ENCODE data around the gene NXPH4. TPM values are rescaled to one million over a fixed set of nuclear protein-coding genes. Genes with fewer than 3 reads are reported as not detected.

The NXPH4 gene
- total RNA-seq, 1 donor from 2014 or later, result 82.8 TPM

DNA sequence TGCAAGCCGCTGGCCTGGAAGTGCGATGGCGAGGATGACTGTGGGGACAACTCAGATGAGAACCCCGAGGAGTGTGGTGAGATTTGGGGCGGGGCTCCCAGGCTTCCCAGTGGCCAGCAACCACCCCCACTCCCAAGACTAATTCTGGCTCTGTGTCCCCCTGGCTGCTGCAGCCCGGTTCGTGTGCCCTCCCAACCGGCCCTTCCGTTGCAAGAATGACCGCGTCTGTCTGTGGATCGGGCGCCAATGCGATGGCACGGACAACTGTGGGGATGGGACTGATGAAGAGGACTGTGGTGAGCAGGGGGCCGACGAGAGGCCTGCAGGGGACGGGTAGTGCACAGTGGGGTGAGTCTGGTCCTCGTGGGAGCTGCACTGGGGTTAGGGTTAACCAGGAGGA, 12.1 kb upstream of the NXPH4 start:
- Mint-ChIP-seq H3K36me3 (ENCODE audit: low read depth) (peaks cover 52% of the 10 kb centered on the region), H3K9me3 (ENCODE audit: low read depth) (no peaks in the 10 kb centered on the region), H3K4me3 (ENCODE audit: unreplicated experiment) (no peak overlapping the region)

DNA sequence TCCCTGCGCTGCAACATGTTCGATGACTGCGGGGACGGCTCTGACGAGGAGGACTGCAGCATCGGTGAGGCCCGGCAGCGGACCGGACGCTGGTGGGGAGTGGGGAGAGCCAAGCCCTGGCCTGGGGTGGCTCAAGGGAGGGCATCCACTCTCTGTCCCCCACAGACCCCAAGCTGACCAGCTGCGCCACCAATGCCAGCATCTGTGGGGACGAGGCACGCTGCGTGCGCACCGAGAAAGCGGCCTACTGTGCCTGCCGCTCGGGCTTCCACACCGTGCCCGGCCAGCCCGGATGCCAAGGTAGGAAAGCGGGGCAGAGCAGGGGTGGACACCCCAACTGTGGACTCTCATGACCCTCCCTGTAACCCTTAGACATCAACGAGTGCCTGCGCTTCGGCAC, 11.4 kb upstream of the NXPH4 start:
- Mint-ChIP-seq H3K4me1 (ENCODE audit: low read depth) (peaks cover 2% of the 10 kb centered on the region), H3K27me3 (ENCODE audit: low read depth) (no peaks in the 10 kb centered on the region), H3K4me3 (ENCODE audit: unreplicated experiment) (no peak overlapping the region), H3K36me3 (ENCODE audit: low read depth) (peaks cover 48% of the 10 kb centered on the region), H3K27ac (ENCODE audit: unreplicated experiment) (no peak overlapping the region), H3K9me3 (ENCODE audit: low read depth) (no peaks in the 10 kb centered on the region)
- TF ChIP-seq, protein P1, sequence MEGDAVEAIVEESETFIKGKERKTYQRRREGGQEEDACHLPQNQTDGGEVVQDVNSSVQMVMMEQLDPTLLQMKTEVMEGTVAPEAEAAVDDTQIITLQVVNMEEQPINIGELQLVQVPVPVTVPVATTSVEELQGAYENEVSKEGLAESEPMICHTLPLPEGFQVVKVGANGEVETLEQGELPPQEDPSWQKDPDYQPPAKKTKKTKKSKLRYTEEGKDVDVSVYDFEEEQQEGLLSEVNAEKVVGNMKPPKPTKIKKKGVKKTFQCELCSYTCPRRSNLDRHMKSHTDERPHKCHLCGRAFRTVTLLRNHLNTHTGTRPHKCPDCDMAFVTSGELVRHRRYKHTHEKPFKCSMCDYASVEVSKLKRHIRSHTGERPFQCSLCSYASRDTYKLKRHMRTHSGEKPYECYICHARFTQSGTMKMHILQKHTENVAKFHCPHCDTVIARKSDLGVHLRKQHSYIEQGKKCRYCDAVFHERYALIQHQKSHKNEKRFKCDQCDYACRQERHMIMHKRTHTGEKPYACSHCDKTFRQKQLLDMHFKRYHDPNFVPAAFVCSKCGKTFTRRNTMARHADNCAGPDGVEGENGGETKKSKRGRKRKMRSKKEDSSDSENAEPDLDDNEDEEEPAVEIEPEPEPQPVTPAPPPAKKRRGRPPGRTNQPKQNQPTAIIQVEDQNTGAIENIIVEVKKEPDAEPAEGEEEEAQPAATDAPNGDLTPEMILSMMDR (IDR thresholded peaks at IDR 0.05), result no peak
- no peak for DNase-seq (ENCODE audit: low spot score)

More for the DNA sequence above, 12.1 kb upstream of the NXPH4 start:
- H3K27ac Mint-ChIP-seq (ENCODE audit: unreplicated experiment), result peak overlapping the region; percentile 8
- TF ChIP-seq, protein P1 (IDR thresholded peaks at IDR 0.05), result no peak
- no peak for DNase-seq (ENCODE audit: low spot score)
- H3K27me3 Mint-ChIP-seq (ENCODE audit: low read depth), result no peaks in the 10 kb centered on the region
- H3K4me1 Mint-ChIP-seq (ENCODE audit: low read depth), result no peaks in the 10 kb centered on the region

DNA sequence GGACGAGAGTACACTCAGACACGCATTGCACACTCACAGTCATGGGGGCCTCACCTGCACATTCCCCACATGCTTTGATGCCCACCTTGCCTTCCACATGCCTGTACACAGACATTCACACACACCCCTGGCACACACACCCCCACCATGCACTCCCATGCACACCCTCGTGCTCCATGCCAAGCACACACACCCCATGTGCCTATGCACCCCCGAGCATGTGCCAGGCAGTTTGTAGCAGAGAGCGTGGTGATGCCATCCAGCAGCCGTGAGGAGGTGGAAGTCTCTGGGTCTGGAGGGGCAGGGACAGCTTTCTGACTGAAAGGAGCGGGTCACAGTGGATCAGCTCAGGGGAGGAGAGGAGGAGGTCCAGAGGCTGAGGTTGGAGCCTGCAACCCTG, 10.7 kb upstream of the NXPH4 start:
- H3K27ac Mint-ChIP-seq (ENCODE audit: unreplicated experiment), result peak overlapping the region; percentile 2

DNA sequence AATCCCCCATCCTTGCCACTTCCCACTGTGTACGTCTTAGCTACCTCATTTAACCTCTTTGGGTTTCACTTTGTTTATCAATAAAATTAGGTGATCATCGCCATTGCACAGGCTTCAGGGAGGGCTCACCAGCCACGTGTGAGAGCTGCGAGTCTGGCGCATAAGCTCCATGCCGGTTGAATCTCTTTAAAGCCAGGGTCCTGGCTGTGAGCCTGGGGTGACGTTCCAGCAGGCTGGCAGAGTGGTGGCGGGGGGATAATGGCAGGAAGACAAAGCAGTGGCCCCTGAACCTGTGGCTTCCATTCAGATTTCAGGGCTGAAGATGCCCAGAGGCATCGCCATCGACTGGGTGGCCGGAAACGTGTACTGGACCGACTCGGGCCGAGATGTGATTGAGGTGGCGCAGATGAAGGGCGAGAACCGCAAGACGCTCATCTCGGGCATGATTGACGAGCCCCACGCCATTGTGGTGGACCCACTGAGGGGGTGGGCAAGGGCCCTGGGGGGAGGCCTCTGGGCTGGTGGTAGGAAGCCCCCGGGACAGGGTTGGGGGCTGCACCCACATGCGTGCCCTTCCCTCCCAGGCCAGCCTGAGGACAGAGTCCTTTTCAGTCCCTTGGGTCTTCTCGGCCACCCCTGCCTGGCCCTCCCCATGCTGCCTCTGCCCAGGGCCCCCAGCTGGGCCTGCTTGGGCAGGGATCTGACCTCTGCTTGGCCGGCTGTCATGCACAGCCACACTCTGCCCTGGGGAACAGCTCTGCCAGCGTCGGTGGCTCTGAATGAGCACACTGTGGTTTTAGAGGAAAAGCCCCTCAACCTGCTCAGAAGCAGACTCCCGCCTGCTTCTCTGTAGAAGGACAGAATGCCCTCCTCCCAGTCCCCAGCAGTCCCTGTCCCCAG, 8.6 kb upstream of the NXPH4 start:
- peaks cover 38% of the 10 kb centered on the region for H3K36me3 Mint-ChIP-seq (ENCODE audit: low read depth)
- H3K9me3 Mint-ChIP-seq (ENCODE audit: low read depth), result no peaks in the 10 kb centered on the region
- no peaks in the 10 kb centered on the region for H3K27me3 Mint-ChIP-seq (ENCODE audit: low read depth)
- no peak overlapping the region for H3K27ac Mint-ChIP-seq (ENCODE audit: unreplicated experiment)
- DNase-seq (ENCODE audit: low spot score), result no peak
- TF ChIP-seq, protein P1 (IDR thresholded peaks at IDR 0.05), result no peak
- H3K4me1 Mint-ChIP-seq (ENCODE audit: low read depth), result peaks cover 21% of the 10 kb centered on the region
- no peak overlapping the region for H3K4me3 Mint-ChIP-seq (ENCODE audit: unreplicated experiment)

More for the DNA sequence above, 10.7 kb upstream of the NXPH4 start:
- Mint-ChIP-seq H3K4me1 (ENCODE audit: low read depth) (peaks cover 3% of the 10 kb centered on the region), H3K36me3 (ENCODE audit: low read depth) (peaks cover 49% of the 10 kb centered on the region), H3K9me3 (ENCODE audit: low read depth) (no peaks in the 10 kb centered on the region), H3K4me3 (ENCODE audit: unreplicated experiment) (no peak overlapping the region), H3K27me3 (ENCODE audit: low read depth) (no peaks in the 10 kb centered on the region)
- TF ChIP-seq, protein P1 (IDR thresholded peaks at IDR 0.05), result no peak
- DNase-seq (ENCODE audit: low spot score), result no peak

DNA sequence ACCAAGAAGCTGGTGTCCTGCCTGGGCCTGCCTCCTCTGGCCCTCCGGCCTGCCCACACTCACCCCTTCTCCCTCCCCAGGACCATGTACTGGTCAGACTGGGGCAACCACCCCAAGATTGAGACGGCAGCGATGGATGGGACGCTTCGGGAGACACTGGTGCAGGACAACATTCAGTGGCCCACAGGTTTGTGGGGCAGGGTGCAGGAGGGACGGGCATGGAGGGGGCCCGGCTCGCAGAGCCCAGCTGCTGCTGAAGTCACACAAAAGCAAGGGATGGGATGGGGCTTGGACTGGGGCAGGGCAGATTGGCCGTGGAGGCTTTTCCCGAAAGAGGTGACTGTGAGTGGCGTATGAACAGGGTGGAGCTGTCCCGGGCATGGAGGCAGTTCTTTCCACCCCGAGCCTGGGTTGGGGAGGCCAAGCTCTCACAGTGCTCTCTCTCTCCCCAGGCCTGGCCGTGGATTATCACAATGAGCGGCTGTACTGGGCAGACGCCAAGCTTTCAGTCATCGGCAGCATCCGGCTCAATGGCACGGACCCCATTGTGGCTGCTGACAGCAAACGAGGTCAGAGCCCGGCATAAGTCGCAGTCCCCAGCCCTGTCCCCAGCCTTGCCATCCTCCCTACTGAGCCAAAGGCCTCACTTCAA, 7.8 kb upstream of the NXPH4 start:
- Mint-ChIP-seq H3K36me3 (ENCODE audit: low read depth) (peaks cover 33% of the 10 kb centered on the region), H3K27me3 (ENCODE audit: low read depth) (no peaks in the 10 kb centered on the region), H3K4me3 (ENCODE audit: unreplicated experiment) (no peak overlapping the region), H3K27ac (ENCODE audit: unreplicated experiment) (peak overlapping the region; percentile 45), H3K4me1 (ENCODE audit: low read depth) (peaks cover 29% of the 10 kb centered on the region), H3K9me3 (ENCODE audit: low read depth) (no peaks in the 10 kb centered on the region)
- no peak for DNase-seq (ENCODE audit: low spot score)
- TF ChIP-seq, protein P1 (IDR thresholded peaks at IDR 0.05), result no peak
